ENCODE results near the gene RALGDS. TPM values are rescaled to one million over a fixed set of nuclear protein-coding genes. Genes with fewer than 3 reads are reported as not detected.

Gene RALGDS
- total and polyA plus RNA-seq, 2 experiments from 2014 or later, result 8.6 to 20.3 TPM

GRCh38 chr9:133158695-133159094 lies 37.7 kb upstream of the RALGDS start (continued):
- TF ChIP-seq ZNF462 (CRISPR knock-in tag; IDR thresholded peaks at IDR 0.05), result no peak
- TF ChIP-seq CREB1 (CRISPR knock-in tag; IDR thresholded peaks at IDR 0.05; ENCODE audit: low read depth), result no peak

GRCh38 chr9:133155156-133155555 lies 34.1 kb upstream of the RALGDS start:
- DNase-seq (ENCODE audit: low spot score) (no peak), ATAC-seq (no peak)
- TF ChIP-seq EZH2 (IDR thresholded peaks at IDR 0.05; ENCODE audit: low read depth, unreplicated experiment) (no peak), ZNF114 (CRISPR knock-in tag; IDR thresholded peaks at IDR 0.05) (no peak)
- H3K27ac ChIP-seq (ENCODE audit: low read depth), result no peak overlapping the region
- no peak overlapping the region for H3K4me3 ChIP-seq
- H2AFZ ChIP-seq, result no peak overlapping the region
- no peaks in the 10 kb centered on the region; the same call in 1 of the 2 replicates for H4K20me1 ChIP-seq (replicated peaks; ENCODE audit: insufficient read depth)
- Mint-ChIP-seq H3K4me3 (no peak overlapping the region), H3K9me3 (no peaks in the 10 kb centered on the region), H3K27me3 (ENCODE audit: insufficient read depth, low read depth, poor library complexity) (peaks cover 6% of the 10 kb centered on the region), H3K4me1 (no peaks in the 10 kb centered on the region; the same call in 2 of the 3 replicates), H3K27ac (no peak overlapping the region), H3K36me3 (ENCODE audit: low read depth) (peaks cover 13% of the 10 kb centered on the region; the same call in 2 of the 3 replicates)
- no peaks in the 10 kb centered on the region for H3K36me3 ChIP-seq (ENCODE audit: insufficient read depth)
- H3K4me2 ChIP-seq, result no peak overlapping the region
- no peaks in the 10 kb centered on the region for H3K9me2 ChIP-seq (ENCODE audit: insufficient read depth)
- H3K4me1 ChIP-seq (ENCODE audit: insufficient read depth), result no peaks in the 10 kb centered on the region
- H3F3A ChIP-seq (replicated peaks; ENCODE audit: low read depth), result no peaks in the 10 kb centered on the region
- no peaks in the 10 kb centered on the region for H3K27me3 ChIP-seq (ENCODE audit: insufficient read depth)
- H3K79me2 ChIP-seq (replicated peaks; ENCODE audit: insufficient read depth), result no peaks in the 10 kb centered on the region
